Fibroblast of skin of abdomen (primary cell): ENCODE measurements around the gene KIAA1671.
A peak's percentile ranks its signal among the peaks of the same experiment; 100 is the strongest.

ENCODE experiments used
- DNase-seq: peaks from one replicate; pipeline ENCODE4 v3.0.0-alpha.2; 2013

KIAA1671 gene

GRCh38 chr22:24952837-24953383, 394 bp downstream of the KIAA1671 start:
- DNase-seq: peak; percentile 5

DNA sequence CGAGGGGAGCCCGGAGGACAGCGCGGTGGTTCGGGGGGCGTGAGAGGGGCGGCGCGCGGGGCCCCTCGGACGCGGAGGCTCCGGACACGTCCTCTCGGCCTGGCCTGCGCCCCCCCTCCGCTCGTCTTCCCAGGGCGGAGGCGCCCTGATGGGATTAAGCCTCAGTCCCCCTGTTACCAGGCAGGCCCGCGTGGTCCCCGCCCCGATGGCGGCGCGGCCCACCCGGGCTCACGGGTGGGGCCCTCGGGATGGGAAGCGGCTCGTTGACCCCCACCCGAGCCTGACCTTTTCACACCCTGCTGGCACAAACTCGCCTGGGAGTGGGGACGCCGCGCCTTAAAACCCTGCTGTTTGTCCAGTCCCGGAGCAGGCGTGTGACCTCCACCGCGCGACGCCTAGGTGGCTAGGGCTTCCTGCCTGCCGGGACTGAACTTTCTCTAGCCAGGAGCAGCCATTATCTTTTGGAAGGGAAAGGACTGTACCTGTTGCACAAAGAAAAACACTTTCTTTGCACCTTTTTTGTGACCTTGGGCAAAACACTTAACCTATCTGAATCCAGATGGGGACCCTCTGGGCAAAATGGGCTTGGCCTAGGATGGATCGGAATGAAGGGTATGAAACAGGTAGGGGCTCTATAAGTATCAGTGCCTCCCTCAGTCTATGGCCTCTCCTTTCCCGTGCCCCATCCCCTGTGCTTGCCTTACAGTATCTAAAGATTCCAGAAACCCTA, 1.0 kb downstream of the KIAA1671 start:
- DNase-seq: no peak

- DNase-seq: no peak
These were observed 1.6 kb downstream of the KIAA1671 start for GRCh38 chr22:24954114-24954463.

DNA sequence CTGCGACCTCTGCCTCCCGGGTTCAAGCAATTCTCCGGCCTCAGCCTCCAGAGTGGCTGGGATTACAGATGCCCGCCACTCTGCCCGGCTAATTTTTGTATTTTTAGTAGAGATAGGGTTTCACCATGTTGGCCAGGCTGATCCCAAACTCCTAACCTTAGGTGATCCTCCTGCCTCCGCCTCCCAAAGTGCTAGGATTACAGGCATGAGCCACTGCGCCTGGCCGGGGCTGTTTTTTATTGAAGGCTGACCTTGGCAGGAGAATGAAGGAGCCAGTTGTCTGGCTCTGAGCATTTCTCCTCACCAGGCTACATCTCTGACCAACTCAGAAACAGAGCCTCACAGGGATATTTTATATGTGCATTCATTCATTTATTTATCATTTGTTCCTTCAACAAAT, 2.3 kb downstream of the KIAA1671 start:
- no peak for DNase-seq

DNA sequence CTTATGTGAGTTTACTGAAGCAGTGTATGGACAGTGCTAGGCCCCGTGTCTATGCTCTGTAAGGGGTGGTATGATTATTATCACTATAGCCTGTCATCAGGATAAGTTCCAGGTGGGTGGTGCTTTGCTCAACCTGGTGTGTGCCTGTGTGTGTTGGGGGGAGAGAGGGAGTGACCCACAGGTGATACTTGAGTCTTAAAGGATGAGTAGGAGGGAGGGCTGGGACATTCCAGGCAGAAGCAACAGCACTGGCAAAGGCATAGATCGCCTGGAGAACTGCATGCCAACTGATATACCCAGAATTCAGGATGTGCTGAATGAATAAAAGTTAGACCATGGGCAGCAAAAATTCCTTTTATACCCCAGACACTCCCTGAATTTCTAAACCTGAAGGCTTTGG, 4.5 kb downstream of the KIAA1671 start:
- no peak for DNase-seq

DNA sequence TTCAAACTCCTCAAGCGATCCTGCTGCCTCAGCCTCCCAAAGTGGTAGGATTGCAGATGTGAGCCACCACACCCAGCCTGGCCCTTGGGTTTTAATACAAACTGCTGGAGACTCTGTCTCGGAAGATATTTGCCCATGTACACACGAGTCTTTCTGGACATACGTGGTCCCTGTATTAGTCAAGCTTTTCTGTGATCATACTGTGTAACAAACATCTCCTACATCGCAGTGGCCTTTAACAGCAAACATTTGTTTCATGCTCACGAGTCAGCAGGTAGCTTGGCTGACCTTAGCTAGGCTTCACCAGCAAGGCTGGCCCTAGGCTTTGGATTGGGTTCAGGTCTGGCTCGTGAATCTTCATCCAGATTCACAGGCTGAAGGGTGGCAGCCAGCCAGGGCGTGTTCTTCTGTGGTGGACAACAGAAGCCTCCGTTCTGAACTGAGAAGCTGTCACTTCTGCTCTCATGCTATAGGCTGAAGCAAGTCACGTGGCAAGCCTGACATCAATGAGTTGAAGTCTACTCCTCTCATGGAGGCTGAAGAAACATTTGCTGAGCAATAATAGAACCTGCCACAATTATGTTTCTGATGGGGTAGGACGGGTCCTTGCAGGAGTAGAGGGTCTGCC, 8.8 kb downstream of the KIAA1671 start:
- DNase-seq: no peak

GRCh38 chr22:24962094-24962493, 9.6 kb downstream of the KIAA1671 start:
- no peak for DNase-seq

GRCh38 chr22:24962835-24963234, 10.3 kb downstream of the KIAA1671 start:
- no peak for DNase-seq

DNA sequence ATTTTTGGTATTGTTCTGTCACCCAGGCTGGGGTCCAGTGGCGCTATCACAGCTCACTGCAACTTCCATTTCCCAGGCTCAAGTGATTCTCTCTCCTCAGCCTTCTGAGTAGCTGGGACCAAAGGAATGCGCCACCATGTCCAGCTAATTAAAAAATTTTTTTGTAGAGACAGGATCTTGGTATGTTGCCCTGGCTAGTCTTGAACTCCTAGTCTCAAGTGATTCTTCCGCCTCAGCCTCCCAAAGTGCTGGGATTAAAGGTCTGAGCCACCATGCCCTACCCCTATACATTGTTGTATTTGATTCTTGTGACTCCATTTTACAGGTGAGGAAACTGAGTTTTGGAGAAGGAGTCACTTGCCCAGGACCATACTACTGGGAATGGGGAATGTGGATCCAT, 11.9 kb downstream of the KIAA1671 start:
- no peak for DNase-seq

GRCh38 chr22:24965822-24966626, 13.5 kb downstream of the KIAA1671 start:
- no peak for DNase-seq

- no peak for DNase-seq
These were observed 15.6 kb downstream of the KIAA1671 start for GRCh38 chr22:24968066-24968561.

DNA sequence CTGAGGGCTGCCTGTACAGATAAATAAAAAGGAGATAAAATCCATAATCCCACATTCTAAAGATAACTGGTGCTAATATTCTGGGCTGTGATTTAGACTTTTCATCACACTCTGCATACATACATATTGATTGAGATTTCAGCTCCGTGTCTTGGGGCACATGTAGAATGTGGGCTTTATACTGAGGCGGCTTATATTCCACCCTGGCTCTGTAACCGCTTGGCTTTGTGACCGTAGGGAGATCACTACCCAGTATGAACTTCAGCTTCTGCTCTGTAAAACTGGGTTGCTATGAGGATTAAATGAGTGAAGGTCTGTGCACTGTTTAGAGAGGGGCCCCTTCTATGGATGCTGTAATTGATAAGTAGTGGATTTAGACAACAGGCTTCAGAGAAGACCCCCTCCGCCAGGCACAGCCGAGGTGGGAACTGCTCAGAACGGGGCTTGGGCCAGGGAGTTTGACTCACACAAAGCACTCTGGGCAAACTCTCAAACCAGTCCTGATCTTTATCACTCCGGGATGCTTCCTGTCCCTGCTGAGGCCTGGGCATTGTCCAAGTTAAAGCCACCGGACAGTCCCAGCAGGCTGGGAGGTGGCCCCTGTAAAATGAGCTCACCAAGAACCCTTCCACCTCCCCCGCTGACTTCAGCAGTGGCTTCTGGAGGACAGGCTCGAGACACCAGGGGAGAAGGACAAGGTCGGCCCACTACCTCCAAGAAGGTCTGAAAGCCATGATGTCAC, 17.2 kb downstream of the KIAA1671 start:
- no peak for DNase-seq

DNA sequence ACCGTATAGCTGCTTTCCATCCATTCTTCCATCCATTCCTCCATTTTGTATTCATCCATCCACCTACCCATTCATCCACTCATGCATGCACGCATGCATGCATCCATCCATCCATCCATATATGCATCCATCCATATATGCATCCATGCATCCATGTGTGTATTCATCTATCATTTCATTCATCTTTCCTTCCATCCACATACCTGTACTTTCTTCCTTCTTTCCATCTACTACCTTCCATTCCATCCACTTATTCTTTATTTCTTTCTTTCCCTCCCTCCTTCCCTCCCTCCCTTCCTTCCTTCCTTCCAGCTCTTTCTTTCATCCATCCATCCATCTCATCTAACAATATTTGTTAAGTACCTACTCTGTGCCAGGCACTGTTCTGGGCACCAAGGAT, 19.9 kb downstream of the KIAA1671 start:
- DNase-seq: no peak

GRCh38 chr22:24973872-24974271, 21.4 kb downstream of the KIAA1671 start:
- DNase-seq: no peak

GRCh38 chr22:24975125-24975640, 22.7 kb downstream of the KIAA1671 start:
- no peak for DNase-seq

- no peak for DNase-seq
These were observed 23.4 kb downstream of the KIAA1671 start for GRCh38 chr22:24975813-24976341.

- no peak for DNase-seq
These were observed 24.1 kb downstream of the KIAA1671 start for GRCh38 chr22:24976442-24977218.

DNA sequence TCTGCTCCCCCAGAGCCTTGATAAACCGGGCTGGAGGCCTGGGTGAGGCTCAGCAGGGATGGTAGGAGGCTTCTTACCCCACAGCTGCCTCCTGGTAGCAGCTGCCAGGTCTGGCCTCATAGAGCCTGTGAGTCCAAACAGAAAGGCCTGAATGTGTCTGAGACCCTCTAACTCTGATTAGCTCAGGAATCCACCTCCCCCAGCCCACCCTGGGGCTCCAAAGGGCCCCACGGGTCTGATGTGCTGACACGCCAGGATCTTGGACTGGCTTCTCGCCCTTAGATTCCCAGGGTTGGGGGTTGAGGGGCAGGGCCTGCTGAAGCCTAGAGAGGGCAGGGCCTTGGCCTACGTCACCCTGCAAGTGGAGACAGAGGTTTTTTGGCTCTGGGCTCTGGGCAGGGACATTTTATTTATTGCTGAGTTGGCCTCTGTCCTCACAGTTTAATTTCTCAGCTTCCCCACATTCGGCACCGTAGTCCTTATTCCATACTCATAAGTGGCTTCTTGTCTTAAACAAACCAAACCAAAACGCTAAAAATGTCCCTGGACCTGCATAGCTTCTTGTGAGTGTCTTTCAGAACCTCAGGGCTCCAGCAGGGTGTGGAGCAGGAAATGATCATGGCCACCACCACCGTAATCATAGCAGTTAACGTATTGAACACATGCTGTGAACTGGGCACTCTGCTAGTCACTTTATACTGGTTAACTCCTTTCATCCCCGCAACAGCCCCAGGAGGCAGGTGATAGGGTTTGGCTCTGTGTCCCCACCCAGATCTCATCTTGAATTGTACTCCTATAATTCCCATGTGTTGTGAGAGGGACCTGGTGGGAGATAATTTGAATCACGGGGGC, 25.1 kb downstream of the KIAA1671 start:
- DNase-seq: no peak

DNA sequence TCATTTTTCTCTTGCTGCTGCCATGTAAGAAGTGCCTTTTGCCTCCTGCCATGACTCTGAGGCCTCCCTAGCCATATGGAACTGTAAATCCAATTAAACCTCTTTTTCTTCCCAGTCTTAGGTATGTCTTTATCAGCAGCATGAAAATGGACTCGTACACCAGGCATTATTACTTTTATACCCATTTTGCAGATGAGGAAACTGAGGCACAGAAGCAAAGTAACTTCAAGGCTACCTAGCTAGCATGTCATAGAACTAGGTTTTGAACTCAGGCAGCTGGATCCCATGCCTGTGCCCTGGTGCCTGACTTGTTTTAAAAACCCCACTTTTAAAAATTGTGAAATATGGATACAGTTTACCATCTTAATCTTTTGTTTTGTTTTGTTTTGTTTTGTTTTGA, 25.8 kb downstream of the KIAA1671 start:
- DNase-seq: no peak

GRCh38 chr22:24981066-24981465, 28.6 kb downstream of the KIAA1671 start:
- no peak for DNase-seq
